ENCODE results near the gene CCNK.

DNA sequence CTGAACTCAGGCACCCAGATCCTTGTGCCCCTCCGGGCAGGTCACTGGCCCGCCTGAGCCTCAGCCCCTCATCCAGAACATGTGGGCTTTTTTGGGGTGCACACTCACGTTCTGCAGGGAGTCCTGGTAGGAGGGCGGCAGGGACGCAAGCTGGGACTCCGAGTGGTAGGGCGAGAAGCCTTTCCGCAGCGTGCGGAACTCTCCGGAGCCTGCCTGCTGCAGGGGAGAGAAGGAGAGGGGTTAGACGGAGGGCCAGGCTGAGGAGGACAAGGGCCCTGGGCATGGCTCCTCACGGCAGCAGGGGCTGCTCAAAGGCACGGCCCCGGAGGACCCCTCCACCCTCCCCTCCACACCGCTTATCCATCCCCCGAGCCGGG is 40.8 kb downstream of the CCNK start:
- TF ChIP-seq, protein P1, sequence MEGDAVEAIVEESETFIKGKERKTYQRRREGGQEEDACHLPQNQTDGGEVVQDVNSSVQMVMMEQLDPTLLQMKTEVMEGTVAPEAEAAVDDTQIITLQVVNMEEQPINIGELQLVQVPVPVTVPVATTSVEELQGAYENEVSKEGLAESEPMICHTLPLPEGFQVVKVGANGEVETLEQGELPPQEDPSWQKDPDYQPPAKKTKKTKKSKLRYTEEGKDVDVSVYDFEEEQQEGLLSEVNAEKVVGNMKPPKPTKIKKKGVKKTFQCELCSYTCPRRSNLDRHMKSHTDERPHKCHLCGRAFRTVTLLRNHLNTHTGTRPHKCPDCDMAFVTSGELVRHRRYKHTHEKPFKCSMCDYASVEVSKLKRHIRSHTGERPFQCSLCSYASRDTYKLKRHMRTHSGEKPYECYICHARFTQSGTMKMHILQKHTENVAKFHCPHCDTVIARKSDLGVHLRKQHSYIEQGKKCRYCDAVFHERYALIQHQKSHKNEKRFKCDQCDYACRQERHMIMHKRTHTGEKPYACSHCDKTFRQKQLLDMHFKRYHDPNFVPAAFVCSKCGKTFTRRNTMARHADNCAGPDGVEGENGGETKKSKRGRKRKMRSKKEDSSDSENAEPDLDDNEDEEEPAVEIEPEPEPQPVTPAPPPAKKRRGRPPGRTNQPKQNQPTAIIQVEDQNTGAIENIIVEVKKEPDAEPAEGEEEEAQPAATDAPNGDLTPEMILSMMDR (conservative IDR thresholded peaks at IDR 0.05): no peak
- TF ChIP-seq EZH2 (IDR thresholded peaks at IDR 0.05; ENCODE audit: low read depth): no peak
